T-helper 1 cell treated with Interleukin-12 subunit alpha and Interleukin-12 subunit beta and Interleukin-4 antibody, amounts not matched to agents 30 μg/mL and 1 μg/mL, for 36 hours (primary cell): Measurements from ENCODE around the gene DNMT1.
A peak's percentile ranks its signal among the peaks of the same experiment; 100 is the strongest.
"Not testable (repeated sequence)": the region's sequence is repeated elsewhere in the genome, so short reads cannot be mapped to it uniquely, and the experiment has no call there.

Source experiments
- H3K27ac Mint-ChIP-seq: one replicate; pipeline ENCODE4 v1.8.0; 2021; ENCODE audit warnings: mild to moderate bottlenecking, mixed read lengths
- H3K27me3 Mint-ChIP-seq: one replicate; pipeline ENCODE4 v1.8.0; 2021; ENCODE audit warnings: low read depth, mixed read lengths
- H3K36me3 Mint-ChIP-seq: one replicate; pipeline ENCODE4 v1.8.0; 2021; ENCODE audit warnings: low read depth, mixed read lengths
- H3K4me1 Mint-ChIP-seq: one replicate; pipeline ENCODE4 v1.8.0; 2021; ENCODE audit warnings: low read depth, mixed read lengths
- H3K4me3 Mint-ChIP-seq: one replicate; pipeline ENCODE4 v1.8.0; 2021; ENCODE audit warnings: mild to moderate bottlenecking, moderate library complexity, mixed read lengths
- H3K9me3 Mint-ChIP-seq: one replicate; pipeline ENCODE4 v1.8.0; 2021; ENCODE audit warnings: mixed read lengths

The DNMT1 gene

GRCh38 chr19:10206226-10206885 lies 11.6 kb upstream of the DNMT1 start:
- H3K36me3 Mint-ChIP-seq = no peaks in the 10 kb centered on the region
- H3K9me3 Mint-ChIP-seq = peaks cover 10% of the 10 kb centered on the region
- H3K4me3 Mint-ChIP-seq = no peak overlapping the region
- H3K4me1 Mint-ChIP-seq = peaks cover 3% of the 10 kb centered on the region
- no peaks in the 10 kb centered on the region for H3K27me3 Mint-ChIP-seq
- no peak overlapping the region for H3K27ac Mint-ChIP-seq

GRCh38 chr19:10205636-10206035 lies 10.9 kb upstream of the DNMT1 start:
- Mint-ChIP-seq H3K27ac (no peak overlapping the region), H3K27me3 (no peaks in the 10 kb centered on the region), H3K36me3 (no peaks in the 10 kb centered on the region), H3K4me3 (no peak overlapping the region), H3K9me3 (peaks cover 10% of the 10 kb centered on the region), H3K4me1 (peaks cover 3% of the 10 kb centered on the region)

GRCh38 chr19:10203686-10204085 lies 8.9 kb upstream of the DNMT1 start:
- Mint-ChIP-seq H3K27ac (no peak overlapping the region), H3K9me3 (peaks cover 10% of the 10 kb centered on the region), H3K27me3 (no peaks in the 10 kb centered on the region), H3K4me1 (peaks cover 7% of the 10 kb centered on the region), H3K36me3 (no peaks in the 10 kb centered on the region), H3K4me3 (no peak overlapping the region)

GRCh38 chr19:10201176-10201575 lies 6.4 kb upstream of the DNMT1 start:
- Mint-ChIP-seq H3K36me3 (no peaks in the 10 kb centered on the region), H3K27me3 (no peaks in the 10 kb centered on the region), H3K27ac (no peak overlapping the region), H3K9me3 (no peaks in the 10 kb centered on the region), H3K4me3 (no peak overlapping the region), H3K4me1 (peaks cover 8% of the 10 kb centered on the region)

- peaks cover 12% of the 10 kb centered on the region for H3K4me1 Mint-ChIP-seq
- not testable (repeated sequence) for H3K36me3 Mint-ChIP-seq, H3K9me3 Mint-ChIP-seq, H3K4me3 Mint-ChIP-seq, H3K27me3 Mint-ChIP-seq, H3K27ac Mint-ChIP-seq
These were observed 5.3 kb upstream of the DNMT1 start for GRCh38 chr19:10200101-10200500.

GRCh38 chr19:10198889-10199644 lies 4.3 kb upstream of the DNMT1 start:
- peaks cover 12% of the 10 kb centered on the region for H3K4me1 Mint-ChIP-seq
- H3K27ac Mint-ChIP-seq = peak overlapping the region; percentile 75
- not testable (repeated sequence) for H3K27me3 Mint-ChIP-seq, H3K36me3 Mint-ChIP-seq, H3K9me3 Mint-ChIP-seq
- H3K4me3 Mint-ChIP-seq = peak overlapping the region; percentile 3

GRCh38 chr19:10195199-10195519 lies 406 bp upstream of the DNMT1 start:
- H3K36me3 Mint-ChIP-seq = peaks cover 12% of the 10 kb centered on the region
- H3K27me3 Mint-ChIP-seq = no peaks in the 10 kb centered on the region
- H3K4me3 Mint-ChIP-seq = peak overlapping the region; percentile 94
- H3K9me3 Mint-ChIP-seq = no peaks in the 10 kb centered on the region
- H3K27ac Mint-ChIP-seq = peak overlapping the region; percentile 91
- H3K4me1 Mint-ChIP-seq = peaks cover 24% of the 10 kb centered on the region

- Mint-ChIP-seq H3K4me3 (peak overlapping the region; percentile 94), H3K27ac (peak overlapping the region; percentile 96), H3K27me3 (no peaks in the 10 kb centered on the region)
These were observed 808 bp downstream of the DNMT1 start for GRCh38 chr19:10193790-10194499.

GRCh38 chr19:10192922-10193321 lies 1.8 kb downstream of the DNMT1 start:
- H3K4me1 Mint-ChIP-seq = peaks cover 27% of the 10 kb centered on the region
- no peaks in the 10 kb centered on the region for H3K27me3 Mint-ChIP-seq
- peak overlapping the region; percentile 69 for H3K4me3 Mint-ChIP-seq
- H3K9me3 Mint-ChIP-seq = no peaks in the 10 kb centered on the region
- H3K36me3 Mint-ChIP-seq = peaks cover 17% of the 10 kb centered on the region
- peak overlapping the region; percentile 4 for H3K27ac Mint-ChIP-seq

More at GRCh38 chr19:10193790-10194499, 808 bp downstream of the DNMT1 start:
- Mint-ChIP-seq H3K9me3 (no peaks in the 10 kb centered on the region), H3K36me3 (peaks cover 17% of the 10 kb centered on the region), H3K4me1 (peaks cover 29% of the 10 kb centered on the region)

- Mint-ChIP-seq H3K27me3 (no peaks in the 10 kb centered on the region), H3K27ac (no peak overlapping the region), H3K4me3 (no peak overlapping the region), H3K9me3 (no peaks in the 10 kb centered on the region), H3K36me3 (peaks cover 19% of the 10 kb centered on the region), H3K4me1 (peaks cover 27% of the 10 kb centered on the region)
These were observed 3.4 kb downstream of the DNMT1 start for GRCh38 chr19:10191347-10191746.

- Mint-ChIP-seq H3K4me1 (peaks cover 25% of the 10 kb centered on the region), H3K27ac (peak overlapping the region; percentile 55), H3K4me3 (no peak overlapping the region), H3K27me3 (no peaks in the 10 kb centered on the region), H3K9me3 (no peaks in the 10 kb centered on the region), H3K36me3 (peaks cover 21% of the 10 kb centered on the region)
These were observed 4.7 kb downstream of the DNMT1 start for GRCh38 chr19:10190026-10190425.

- peaks cover 25% of the 10 kb centered on the region for H3K4me1 Mint-ChIP-seq
- no peak overlapping the region for H3K4me3 Mint-ChIP-seq
- peaks cover 21% of the 10 kb centered on the region for H3K36me3 Mint-ChIP-seq
- no peaks in the 10 kb centered on the region for H3K9me3 Mint-ChIP-seq
- no peaks in the 10 kb centered on the region for H3K27me3 Mint-ChIP-seq
- peak overlapping the region; percentile 55 for H3K27ac Mint-ChIP-seq
These were observed 5.1 kb downstream of the DNMT1 start for GRCh38 chr19:10189616-10190015.

GRCh38 chr19:10187315-10187714 lies 7.4 kb downstream of the DNMT1 start:
- Mint-ChIP-seq H3K27me3 (no peaks in the 10 kb centered on the region), H3K9me3 (no peaks in the 10 kb centered on the region), H3K36me3 (peaks cover 16% of the 10 kb centered on the region), H3K27ac (no peak overlapping the region), H3K4me1 (peaks cover 21% of the 10 kb centered on the region), H3K4me3 (no peak overlapping the region)

GRCh38 chr19:10184636-10185035 lies 10.1 kb downstream of the DNMT1 start:
- Mint-ChIP-seq H3K36me3 (peaks cover 18% of the 10 kb centered on the region), H3K4me3 (no peak overlapping the region), H3K27ac (no peak overlapping the region), H3K4me1 (peaks cover 13% of the 10 kb centered on the region), H3K9me3 (no peaks in the 10 kb centered on the region), H3K27me3 (no peaks in the 10 kb centered on the region)

GRCh38 chr19:10183926-10184325 lies 10.8 kb downstream of the DNMT1 start:
- no peaks in the 10 kb centered on the region for H3K9me3 Mint-ChIP-seq
- H3K4me3 Mint-ChIP-seq = no peak overlapping the region
- H3K27ac Mint-ChIP-seq = peak overlapping the region; percentile 28
- no peaks in the 10 kb centered on the region for H3K27me3 Mint-ChIP-seq
- H3K4me1 Mint-ChIP-seq = peaks cover 11% of the 10 kb centered on the region
- H3K36me3 Mint-ChIP-seq = peaks cover 22% of the 10 kb centered on the region
